ENCODE measurements around the gene SMYD5.
A peak's percentile ranks its signal among the peaks of the same experiment; 100 is the strongest.

The SMYD5 gene

GRCh38 chr2:73205611-73206010, 8.4 kb upstream of the SMYD5 start:
- no peak for DNase-seq (ENCODE audit: low spot score)

DNA sequence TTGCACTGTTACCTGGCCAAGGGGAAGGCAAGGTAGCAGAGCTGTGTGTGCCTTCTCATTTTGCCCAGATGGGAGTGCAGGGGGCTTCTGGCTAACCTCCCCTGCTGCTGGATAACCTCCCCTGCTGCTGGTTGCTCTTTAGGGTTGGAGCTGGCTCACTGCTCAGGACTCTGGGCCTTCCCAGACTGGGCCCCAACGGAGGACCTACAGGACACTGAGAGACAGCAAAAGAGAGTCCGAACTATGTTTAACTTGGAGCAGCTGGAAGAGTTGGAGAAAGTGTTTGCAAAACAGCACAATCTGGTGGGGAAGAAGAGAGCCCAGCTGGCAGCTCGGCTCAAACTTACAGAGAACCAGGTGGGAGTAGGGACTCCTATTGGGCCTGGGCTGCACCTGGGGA, 5.8 kb upstream of the SMYD5 start:
- DNase-seq (ENCODE audit: low spot score): no peak

- no peak for DNase-seq (ENCODE audit: low spot score)
Observed at GRCh38 chr2:73210019-73210418, 4.0 kb upstream of the SMYD5 start.

DNA sequence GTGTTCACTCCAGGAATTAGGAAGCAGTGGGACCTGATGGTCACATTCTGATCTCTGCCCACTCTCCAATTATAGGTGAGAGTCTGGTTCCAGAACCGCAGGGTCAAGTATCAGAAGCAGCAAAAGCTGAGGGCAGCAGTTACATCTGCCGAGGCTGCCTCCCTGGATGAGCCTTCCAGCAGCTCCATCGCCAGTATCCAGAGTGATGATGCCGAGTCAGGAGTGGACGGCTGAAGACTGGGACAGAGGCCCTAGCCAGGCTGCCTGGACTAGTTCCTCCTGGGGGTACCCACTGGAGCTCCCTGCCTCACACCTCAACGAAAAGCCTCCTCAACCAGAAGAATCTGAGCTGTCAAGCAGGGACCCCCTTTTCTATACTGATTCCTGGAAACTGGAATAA, 3.3 kb upstream of the SMYD5 start:
- DNase-seq (ENCODE audit: low spot score): no peak

- no peak for DNase-seq (ENCODE audit: low spot score)
Observed at GRCh38 chr2:73212098-73212447, 2.0 kb upstream of the SMYD5 start.

DNA sequence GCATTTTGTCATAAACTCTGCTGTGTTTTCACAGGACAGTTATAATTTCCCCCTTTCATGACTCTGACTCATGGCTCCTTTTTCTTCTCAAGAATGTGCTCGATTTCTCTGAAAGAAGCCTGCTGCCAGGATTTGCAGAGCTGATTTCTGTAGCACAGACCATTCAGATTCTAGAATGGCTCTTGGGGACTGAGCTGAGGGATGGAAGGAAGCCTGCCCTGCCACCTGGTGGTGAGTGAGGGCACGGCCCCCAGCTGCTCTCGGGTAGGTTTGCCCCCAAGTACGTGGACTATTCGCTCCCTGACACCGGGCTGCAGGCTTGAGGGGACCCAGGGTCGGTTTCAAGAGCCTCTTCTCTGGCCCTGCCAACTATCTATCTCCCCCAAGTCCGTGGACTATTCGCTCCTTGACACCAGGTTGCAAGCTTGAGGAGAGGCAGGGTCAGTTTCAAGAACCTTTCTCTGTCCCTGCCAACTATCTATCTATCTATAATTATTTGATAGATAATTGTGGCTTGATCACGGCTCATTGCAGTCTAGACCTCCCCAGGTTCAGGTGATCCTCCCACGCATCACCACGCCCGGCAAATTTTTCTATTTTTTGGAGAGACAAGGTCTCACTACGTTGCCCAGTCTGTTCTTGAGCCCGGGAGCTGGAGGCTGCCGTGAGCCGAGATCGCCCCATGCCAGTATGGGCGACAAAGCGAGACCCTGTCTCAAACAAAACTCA, 1.4 kb upstream of the SMYD5 start:
- DNase-seq (ENCODE audit: low spot score): peak; percentile 90

- no peak for DNase-seq (ENCODE audit: low spot score)
Observed at GRCh38 chr2:73215254-73215653, 1.2 kb downstream of the SMYD5 start.

GRCh38 chr2:73217160-73217559, 3.1 kb downstream of the SMYD5 start:
- DNase-seq (ENCODE audit: low spot score): no peak

- no peak for DNase-seq (ENCODE audit: low spot score)
Observed at GRCh38 chr2:73217826-73218225, 3.8 kb downstream of the SMYD5 start.

- no peak for DNase-seq (ENCODE audit: low spot score)
Observed at GRCh38 chr2:73218298-73218697, 4.3 kb downstream of the SMYD5 start.

DNA sequence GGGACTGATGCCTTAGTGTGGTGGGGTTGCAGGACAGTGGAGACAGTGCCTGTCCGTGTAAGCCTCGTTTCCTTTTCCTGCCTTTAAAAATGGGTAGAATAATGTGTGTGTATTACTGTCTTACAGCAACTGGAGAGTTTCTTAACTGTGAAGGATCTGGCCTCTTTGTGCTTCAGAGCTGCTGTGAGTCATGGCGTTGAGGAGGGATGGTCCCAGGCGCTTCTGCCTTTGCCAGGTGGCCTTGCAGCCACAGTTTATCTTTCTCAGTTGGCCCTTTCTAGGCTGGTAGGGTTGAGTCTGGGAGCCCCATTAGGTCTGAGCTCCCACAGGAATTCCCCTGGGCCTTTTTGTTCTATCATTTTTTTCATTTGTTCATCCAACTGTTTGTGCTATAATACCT, 9.8 kb downstream of the SMYD5 start:
- DNase-seq (ENCODE audit: low spot score): no peak

- DNase-seq (ENCODE audit: low spot score): no peak
Observed at GRCh38 chr2:73225513-73226360, 11.7 kb downstream of the SMYD5 start.

DNA sequence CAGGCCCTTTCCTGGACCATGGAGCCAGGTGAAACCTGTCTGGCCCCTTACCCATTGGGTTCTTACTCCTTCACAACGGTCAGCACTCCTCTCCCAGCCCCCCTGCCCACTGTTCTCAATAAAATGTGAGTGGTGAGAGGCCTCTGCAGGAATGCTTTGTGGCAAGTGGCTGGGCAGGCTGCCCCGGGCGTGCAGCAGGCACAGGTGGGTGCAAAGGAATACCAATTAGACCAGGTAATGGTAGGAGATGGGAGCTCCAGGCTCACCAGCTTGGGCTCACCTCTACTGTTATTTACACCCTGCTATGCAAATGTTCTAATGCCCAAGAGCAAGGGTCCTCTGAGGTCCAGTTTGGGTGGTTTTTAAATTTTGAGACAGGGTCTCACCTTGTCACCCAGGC, 13.0 kb downstream of the SMYD5 start:
- DNase-seq (ENCODE audit: low spot score): no peak

GRCh38 chr2:73228631-73229030, 14.6 kb downstream of the SMYD5 start:
- DNase-seq (ENCODE audit: low spot score): no peak

DNA sequence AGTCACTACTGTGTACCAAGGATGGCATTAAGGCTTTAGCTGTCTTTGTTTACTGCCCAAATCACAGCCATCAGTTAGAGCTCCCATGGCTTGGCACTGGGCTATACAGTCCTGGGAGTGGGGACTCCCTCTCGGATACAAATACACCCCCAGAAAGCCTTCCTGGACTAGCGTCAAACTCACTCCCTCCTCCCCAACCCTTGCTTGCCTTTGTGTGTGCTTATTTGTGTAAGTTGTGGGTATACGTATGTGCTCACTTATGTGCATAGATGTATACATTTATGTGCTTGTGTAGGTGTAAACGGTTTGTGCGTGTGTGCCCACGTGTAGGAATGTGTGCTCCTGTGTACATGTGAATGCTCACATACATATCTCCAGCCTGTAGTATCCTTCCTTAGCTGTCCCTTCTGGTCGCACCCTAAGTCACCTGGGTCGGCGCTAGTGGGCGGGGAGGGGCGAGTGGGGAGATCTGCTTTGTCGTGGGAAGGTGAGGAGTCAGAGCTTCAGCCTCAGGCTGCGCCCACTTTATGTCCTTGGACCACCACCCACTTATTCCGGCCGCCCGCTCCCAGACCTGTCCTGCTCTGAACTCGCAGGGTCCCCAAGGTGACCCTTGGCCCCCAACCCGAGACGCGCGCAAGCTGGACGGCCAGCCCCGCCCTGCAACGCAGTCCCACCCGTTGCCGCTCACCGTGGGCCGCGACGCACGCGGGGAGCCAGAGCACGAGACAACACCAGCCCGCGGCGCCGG, 18.5 kb downstream of the SMYD5 start:
- peak; percentile 63 for DNase-seq (ENCODE audit: low spot score)

DNA sequence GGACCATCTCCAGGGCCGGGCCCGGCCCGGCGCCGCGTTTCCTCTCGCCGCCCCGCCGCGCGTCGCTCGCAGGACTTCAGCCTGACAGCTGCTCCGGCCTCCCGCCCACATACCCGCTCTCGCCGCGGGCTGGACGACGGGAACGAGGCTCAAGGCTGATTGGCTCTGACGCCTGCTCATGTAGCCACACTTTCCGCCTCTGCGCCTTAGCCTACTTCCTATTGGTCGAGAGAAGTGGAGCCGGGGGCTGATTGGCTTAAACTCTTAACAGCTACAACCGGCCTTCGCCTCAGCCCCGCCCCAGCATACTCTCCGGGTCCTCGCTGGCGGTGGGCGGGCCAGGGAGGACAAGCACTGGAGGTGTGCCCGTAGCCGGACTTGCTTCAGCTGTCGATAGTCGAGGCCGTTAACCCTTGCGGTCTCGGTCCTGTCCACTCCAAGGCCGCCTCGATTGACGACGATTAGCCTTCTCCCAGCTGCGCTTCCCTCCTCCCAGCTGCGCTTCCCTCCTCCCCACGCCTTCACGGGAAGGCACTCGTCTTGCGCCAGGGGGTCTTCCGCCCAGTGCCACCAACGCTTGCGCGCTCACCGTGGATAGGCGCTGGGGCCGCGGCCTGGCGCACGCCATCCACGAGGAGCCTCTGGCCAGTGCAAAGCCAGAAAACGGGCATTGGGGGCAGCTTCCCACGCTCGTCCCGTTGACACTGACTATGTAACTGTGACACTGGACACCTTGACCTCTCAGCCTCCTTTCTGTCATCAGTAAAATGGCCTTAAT, 19.3 kb downstream of the SMYD5 start, which contains the start of gene PRADC1:
Gene PRADC1, minus strand, starts transcription at position 86 of the 778 bp plus-strand sequence. Its CDS starts 79 bp downstream, at position 7.
- DNase-seq (ENCODE audit: low spot score): peak; percentile 99

- peak; percentile 95 for DNase-seq (ENCODE audit: low spot score)
Observed at GRCh38 chr2:73233932-73234832, 20.1 kb downstream of the SMYD5 start, which contains the start of gene CCT7. CCT7 (plus strand) TSS chr2:73234308; CDS start chr2:73234379, 71 bp downstream.

DNA sequence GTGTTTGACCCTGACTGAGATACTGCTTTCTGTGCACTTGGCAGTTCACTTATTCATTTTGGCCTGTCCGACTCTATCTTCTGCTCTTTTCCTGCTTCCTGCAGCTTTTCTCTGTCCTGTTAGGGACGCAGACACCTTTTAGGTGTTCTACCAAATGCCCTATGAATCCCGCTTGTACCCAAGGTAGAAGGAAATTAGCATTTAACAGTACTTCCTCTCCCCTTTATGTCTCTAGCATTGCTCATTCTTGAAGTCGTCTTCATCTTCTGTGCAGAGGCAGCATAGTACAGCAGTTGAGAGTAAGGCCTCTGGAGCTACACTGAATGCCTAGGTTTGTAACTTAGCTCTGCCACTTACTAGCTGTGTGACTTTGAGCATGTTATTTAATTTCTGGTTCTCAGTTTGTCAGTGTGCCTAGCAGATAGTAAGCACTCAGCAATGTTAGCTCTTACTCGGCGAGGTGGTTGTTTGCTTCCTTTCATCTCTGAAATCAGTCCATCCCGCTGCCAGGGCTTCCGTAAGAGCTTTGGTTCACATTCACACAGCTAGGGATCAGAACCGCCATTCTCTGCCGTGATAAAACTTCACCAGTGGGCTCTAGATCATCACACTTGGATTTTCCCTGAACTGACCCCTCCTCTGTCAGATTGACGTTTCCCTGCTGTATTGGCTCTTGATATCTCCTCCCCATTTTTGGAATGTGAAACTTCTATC, 21.4 kb downstream of the SMYD5 start:
- DNase-seq (ENCODE audit: low spot score): peak; percentile 34

GRCh38 chr2:73237168-73237567, 23.1 kb downstream of the SMYD5 start:
- DNase-seq (ENCODE audit: low spot score): no peak

DNA sequence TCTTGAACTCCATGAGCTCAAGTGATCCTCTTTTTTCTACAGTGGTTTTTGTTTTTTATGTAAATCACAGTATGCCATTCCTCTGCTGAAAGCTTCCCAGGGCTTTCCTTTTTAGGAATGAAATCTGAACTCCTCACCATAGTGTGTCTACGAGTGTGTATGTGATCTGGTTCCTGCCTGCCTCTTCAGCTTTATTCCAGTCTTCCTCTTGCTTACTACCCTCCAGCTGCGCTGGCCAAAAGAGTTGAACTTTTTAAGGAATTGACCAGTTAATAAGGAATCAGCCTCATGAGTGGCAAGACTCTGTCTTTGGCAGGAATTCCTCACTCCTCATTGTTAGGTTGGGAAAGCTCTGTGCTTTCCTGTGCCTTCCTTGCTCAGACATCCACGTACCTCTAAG, 24.1 kb downstream of the SMYD5 start:
- no peak for DNase-seq (ENCODE audit: low spot score)
